Breast epithelium (tissue), 3 donors: ENCODE results near the gene RERE.

ENCODE experiments used
- POLR2A ChIP-seq: fragments of 450-650 bp; IDR thresholded peaks from one replicate; pipeline ENCODE4 v1.6.1; 2016; ENCODE audit warnings: antibody characterized with exemption, mild to moderate bottlenecking, moderate library complexity
- POLR2AphosphoS5 ChIP-seq, 3 donors: sonication (generic); formaldehyde crosslinking; IDR thresholded peaks; one replicate each; pipeline ENCODE4 v1.6.1; 2017; ENCODE audit warnings: antibody characterized with exemption in 3 of 3
- TF ChIP-seq, protein P1 (sequence below), 3 donors: fragments of 450-650 bp; IDR thresholded peaks; one replicate each; pipeline ENCODE4 v1.5.1; 2016 to 2017; ENCODE audit warnings: antibody characterized with exemption in 3 of 3, mild to moderate bottlenecking in 3 of 3, moderate library complexity in 3 of 3

DNA sequence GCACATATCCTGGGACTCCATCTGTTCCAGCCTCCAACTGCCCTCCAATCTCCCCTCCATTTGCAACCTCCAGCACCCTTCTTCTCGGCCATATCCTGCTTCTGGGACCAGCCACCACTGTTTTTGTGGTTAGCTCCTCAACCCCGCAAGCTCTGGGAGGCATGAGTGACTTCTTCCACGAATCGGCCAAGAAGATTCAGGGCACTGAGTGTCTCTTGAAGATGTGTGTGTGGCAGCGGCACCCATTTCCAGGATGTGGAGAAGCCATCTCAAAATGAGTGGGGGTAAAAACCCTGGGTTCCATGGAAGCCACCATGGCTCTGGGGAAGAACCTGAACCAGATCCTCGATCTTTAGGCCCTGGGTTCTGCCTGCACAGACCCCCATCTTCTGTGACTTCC is 304.9 kb downstream of the RERE start:
- TF ChIP-seq, protein P1, sequence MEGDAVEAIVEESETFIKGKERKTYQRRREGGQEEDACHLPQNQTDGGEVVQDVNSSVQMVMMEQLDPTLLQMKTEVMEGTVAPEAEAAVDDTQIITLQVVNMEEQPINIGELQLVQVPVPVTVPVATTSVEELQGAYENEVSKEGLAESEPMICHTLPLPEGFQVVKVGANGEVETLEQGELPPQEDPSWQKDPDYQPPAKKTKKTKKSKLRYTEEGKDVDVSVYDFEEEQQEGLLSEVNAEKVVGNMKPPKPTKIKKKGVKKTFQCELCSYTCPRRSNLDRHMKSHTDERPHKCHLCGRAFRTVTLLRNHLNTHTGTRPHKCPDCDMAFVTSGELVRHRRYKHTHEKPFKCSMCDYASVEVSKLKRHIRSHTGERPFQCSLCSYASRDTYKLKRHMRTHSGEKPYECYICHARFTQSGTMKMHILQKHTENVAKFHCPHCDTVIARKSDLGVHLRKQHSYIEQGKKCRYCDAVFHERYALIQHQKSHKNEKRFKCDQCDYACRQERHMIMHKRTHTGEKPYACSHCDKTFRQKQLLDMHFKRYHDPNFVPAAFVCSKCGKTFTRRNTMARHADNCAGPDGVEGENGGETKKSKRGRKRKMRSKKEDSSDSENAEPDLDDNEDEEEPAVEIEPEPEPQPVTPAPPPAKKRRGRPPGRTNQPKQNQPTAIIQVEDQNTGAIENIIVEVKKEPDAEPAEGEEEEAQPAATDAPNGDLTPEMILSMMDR (IDR thresholded peaks at IDR 0.05), result no peak
- TF ChIP-seq POLR2A (no peak), POLR2AphosphoS5 (IDR thresholded peaks at IDR 0.05) (no peak)
